GM10847 (cell line): Measurements from ENCODE around the gene FBXO41.

ENCODE experiments used
- POLR2A ChIP-seq: IDR thresholded peaks from 2 replicates; pipeline ENCODE4 v1.6.1; 2011; ENCODE audit not compliant: insufficient read length; ENCODE audit errors: extremely low read depth

The FBXO41 gene, protein sequence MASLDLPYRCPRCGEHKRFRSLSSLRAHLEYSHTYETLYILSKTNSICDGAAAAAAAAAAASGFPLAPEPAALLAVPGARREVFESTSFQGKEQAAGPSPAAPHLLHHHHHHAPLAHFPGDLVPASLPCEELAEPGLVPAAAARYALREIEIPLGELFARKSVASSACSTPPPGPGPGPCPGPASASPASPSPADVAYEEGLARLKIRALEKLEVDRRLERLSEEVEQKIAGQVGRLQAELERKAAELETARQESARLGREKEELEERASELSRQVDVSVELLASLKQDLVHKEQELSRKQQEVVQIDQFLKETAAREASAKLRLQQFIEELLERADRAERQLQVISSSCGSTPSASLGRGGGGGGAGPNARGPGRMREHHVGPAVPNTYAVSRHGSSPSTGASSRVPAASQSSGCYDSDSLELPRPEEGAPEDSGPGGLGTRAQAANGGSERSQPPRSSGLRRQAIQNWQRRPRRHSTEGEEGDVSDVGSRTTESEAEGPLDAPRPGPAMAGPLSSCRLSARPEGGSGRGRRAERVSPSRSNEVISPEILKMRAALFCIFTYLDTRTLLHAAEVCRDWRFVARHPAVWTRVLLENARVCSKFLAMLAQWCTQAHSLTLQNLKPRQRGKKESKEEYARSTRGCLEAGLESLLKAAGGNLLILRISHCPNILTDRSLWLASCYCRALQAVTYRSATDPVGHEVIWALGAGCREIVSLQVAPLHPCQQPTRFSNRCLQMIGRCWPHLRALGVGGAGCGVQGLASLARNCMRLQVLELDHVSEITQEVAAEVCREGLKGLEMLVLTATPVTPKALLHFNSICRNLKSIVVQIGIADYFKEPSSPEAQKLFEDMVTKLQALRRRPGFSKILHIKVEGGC

DNA sequence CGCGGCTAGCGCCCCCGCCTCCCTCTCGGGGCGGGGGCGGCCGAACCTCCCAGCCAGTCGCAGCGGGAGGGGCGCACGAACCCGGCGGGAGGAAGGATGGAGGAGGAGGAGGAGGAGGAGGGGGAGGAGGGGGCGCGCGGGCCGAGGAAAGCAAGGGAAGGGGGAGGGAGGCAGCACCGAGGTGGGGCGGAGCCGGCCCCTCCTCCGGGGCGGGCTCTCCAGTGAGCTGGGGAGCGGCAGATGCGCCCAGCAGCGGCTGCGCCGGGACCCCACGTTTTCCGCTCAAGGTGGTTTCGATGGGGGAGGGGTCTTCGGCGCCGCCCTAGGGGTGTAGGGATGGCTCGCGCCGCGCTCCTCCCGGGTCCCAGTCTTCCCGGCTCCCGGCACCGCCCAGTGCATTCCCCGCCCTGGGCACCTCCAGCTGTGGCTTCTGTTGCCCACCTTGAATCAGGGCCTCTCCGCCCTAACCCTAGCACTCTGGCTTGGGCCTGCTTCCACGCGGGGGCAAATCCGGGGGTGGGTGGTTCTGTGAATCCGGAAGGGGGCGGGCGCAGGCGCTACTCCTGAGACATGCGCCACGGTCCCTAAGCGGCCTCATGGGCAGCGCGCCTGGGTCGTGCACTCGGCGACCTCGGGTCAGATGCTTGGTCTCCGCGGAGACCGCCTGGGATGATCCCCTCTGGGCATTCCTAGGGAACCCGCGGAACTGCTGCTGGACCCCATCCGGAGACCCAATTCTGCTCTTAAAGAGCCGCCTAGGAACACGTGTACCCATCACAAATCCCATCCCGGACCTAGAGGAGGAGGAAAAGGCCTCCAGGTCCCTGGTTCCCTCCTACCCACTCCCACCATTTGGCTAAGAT is at the start of gene FBXO41:
TSS of gene FBXO41 (minus strand) at position 183 of the 863 bp plus-strand sequence. CDS start 14,848 bp downstream, outside the sequence.
- peak; percentile 42 for TF ChIP-seq POLR2A

DNA sequence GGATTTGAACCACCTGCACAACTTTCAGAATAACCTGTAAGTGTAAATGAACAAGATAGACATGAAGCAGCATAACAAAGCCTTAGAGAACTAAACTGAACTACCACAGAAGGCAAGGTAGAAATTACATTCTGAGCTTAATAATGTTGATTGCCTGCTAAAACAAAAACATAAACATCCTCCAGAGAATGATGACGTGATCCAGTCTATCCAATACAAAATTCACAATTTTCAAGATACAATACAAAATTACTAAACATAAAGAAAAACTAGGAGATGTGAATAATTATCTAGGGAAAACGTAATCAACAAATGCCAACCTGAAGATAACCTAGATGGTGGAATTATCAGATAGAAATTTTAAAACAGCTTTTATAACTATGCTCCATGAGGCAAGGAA is 49.8 kb upstream of the FBXO41 start:
- TF ChIP-seq POLR2A, result no peak

DNA sequence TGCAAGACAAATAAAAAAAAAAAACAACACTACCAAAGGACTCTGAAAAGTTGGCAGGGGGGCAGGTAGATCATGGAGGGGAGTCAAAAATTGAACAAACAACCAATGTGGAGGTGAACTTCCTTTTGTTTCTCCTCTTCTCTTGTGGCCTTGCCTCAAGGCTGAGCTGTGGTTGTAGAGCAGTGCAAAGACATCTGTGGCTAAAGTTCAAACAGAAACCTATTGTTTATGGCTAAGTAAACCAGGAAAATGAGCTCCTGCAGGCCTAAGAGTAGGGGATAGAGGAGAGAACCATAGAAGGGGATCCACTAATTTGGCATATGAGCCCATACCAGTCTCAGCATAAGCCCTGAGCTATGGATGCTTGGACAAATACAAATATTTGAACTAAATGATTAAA is 49.3 kb upstream of the FBXO41 start:
- TF ChIP-seq POLR2A, result no peak

DNA sequence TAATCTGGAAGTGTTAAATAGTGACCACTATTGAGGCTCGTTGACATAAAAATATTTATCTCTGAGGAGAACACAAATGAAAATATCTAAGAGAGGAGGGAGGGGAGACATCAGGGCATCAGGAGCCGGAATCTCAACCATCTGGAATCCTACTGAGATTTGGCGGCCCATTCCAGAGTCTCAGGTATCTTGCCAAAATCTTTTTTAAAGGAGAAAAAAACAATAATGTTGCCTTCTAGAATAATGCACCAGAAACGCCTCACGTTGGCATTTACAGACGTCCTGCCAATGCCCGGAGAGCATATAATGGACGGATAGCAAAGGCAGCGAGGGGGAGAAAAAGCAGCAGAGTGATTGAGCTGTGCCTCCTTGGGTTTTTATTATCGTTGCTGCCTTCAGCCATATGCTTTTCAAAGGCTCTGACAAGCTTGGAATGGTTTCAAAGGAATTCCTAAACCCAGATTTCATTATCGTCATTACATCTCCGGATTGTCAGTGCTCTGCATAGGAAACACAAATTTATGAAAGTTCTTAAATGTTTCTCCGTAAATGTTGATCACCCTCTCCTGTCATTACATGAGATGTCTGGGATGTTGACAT is 39.9 kb upstream of the FBXO41 start:
- TF ChIP-seq POLR2A, result no peak

DNA sequence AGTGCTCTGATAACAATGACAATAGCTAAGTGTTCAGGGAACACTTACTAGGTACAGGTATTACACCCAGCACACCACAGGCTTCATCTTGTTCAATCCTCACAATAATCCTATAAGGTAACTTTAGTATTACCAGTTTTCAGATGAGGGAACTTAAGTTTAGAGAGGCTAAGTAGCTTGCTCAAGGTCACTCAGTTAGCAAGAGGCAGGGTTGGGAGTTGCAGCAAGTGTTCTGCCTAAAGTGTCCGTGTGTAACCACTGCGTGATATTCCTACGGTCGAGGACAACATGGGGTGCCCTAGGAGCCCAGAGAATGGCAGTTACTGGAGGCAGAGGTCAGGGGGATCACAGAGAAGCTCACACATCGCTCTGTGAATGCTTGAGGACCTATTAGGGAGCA is 39.3 kb upstream of the FBXO41 start:
- TF ChIP-seq POLR2A, result no peak

DNA sequence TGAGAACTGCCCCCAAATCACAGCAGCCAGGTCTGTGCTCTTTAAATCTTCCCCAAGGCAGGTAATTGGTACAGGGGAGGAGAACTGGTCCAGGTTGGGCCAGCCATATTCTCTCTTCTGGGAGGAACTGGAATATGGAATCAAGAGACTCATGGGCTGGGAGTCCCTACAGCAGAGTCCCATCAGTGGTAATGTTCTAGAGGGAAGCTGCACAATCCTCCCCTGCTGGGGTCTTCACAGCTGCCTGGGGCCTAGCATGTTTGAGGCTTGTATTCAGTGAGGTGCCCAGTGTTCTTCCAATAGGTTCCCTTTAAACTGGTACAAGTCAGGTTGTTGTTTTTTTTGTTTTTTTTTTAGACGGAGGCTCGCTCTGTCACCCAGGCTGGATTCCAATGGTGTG is 30.2 kb upstream of the FBXO41 start:
- no peak for TF ChIP-seq POLR2A

DNA sequence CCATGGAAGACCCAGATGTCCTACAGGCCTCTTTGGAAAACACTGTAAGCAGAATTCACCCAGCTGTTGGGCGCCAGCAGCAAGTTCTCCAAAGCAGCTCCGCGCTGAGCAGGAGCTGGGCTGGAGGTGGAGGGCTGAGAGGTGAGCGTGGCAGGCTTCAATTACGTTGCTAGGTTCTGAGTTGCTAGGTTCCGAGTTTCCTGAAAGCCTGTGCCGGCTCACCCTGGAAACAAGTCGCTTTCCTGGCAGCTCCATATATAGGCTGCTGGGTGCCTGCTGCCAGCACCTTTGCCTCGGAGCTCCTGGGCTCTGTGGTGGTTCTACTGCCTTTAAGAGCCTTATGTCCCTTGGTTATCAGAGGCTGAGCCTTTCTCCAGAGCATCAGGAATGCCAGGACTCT is 23.4 kb upstream of the FBXO41 start:
- no peak for TF ChIP-seq POLR2A

DNA sequence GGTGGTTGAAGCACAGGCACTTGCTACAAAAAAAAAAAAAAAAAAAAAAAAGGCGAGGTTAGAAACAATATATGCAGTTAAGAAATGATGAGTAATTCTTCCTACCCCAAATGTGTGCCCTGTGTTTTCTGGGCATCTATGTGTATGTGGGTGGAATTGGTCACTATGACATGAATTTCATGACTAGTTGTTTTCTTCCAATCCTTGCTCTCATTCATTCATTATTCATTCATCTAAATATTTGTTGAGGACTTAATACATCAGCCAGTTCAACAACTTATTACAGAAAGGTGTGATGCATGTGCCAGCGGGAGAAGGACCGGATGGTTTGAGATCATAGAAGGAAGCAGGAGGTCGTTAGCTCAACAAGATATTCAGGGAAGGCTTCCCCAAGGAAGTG is 17.4 kb upstream of the FBXO41 start:
- TF ChIP-seq POLR2A, result no peak

DNA sequence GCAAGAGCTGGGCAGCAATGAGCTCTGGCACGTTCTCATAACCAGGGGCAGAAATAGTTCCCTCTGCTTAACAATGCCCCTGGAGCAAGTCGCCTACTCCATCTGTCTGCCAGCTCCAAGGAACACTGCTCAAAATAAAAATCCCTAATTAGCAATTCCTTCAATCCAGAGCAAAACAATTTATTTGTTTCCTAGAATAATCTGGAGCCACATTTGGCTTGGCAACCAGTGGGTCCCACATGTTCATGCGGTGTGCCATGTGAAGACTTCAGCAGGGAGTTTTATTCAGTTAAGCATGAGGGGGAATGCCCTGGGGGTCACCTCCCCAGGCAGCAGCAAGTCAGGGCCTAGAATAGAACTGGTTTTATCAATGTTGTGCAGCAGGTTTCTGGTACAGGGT is 16.6 kb upstream of the FBXO41 start:
- no peak for TF ChIP-seq POLR2A

DNA sequence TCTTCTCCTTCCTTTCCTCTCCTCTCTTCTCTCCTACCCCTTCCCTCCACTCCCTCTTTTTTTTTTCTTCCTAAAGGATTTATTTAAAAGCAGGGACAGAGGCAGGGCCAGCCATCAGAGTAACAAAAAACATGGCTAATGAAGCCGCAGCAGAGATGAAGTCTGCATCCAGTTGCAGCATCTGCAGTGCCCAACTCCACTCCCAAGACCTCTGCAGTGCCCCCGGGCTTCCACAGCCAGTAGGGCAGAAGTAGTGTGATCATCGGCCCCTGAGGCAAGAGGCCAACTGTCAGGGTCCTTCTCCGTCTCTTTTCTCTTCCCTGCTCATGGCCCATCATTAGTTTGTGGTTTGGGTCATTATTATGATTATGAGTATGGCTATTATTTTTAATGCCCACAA is 13.3 kb upstream of the FBXO41 start:
- TF ChIP-seq POLR2A, result no peak

DNA sequence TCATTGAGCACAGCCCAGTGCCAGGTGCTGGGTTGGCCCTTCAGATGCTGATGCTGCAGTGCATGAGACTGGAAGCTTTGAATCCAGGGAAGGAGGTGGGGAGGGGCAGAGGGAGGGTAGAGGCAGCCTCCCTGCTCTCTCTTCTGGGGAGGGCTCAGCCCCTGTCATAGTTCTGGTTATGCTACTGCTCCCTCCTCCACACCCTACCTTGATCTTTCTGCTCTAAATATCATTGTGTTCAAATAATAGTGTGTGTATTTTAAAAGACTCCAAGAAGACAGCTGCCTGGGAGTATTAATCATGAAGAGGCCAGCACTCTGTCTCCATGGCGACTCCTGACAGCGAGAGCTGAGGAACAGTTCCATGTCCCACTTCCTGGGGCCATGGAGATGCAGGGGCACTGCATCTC is 12.9 kb upstream of the FBXO41 start:
- TF ChIP-seq POLR2A, result no peak

DNA sequence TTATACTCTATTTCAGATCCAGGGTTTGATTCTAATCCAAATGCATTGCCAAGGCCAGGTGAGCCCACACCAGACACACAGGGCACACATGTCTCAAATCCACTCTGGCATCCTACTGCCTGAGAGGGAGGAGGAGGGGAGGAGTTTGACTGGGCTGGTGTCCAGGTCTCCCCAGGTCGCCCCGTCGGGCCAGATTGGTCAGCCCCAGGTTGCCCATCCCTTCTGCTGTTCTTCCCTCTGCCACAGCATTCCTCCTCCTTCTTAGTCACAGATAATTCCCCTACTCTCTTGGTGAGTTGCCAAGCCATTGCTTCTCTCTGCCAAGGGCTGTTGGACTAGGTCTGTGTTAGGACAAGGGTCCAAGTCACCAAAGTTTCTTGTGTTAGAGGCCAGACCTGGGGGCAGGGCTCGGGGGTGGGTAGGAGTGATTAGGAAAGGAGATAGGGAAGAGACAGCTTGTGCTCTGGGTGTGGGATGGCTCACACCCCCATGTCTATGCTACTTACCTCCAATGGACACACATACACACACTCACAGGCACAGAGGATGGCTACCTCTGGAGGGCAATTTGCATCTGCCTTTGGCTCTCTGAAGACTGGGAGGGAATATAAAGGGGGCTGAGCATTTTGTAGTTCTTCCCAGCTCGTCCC is 11.6 kb upstream of the FBXO41 start:
- TF ChIP-seq POLR2A, result no peak

DNA sequence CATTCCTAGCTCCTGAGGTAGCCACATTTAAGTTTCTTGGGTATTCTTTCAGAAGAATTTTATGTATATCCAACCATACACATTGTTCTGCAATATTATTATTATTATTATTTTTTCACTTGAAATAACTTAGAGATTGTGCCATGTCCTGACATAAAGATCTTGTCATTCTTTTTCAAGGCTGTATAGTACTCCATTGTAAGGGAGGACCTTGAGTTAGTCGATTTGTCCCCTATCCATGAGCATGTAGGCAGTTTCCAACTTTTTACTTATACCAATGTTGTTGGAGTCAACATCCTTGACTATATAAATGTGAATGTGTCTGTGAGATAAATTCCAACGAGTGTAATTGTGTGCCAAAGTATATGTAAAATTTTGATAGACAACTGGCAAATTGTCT is 10.0 kb upstream of the FBXO41 start:
- TF ChIP-seq POLR2A, result no peak

DNA sequence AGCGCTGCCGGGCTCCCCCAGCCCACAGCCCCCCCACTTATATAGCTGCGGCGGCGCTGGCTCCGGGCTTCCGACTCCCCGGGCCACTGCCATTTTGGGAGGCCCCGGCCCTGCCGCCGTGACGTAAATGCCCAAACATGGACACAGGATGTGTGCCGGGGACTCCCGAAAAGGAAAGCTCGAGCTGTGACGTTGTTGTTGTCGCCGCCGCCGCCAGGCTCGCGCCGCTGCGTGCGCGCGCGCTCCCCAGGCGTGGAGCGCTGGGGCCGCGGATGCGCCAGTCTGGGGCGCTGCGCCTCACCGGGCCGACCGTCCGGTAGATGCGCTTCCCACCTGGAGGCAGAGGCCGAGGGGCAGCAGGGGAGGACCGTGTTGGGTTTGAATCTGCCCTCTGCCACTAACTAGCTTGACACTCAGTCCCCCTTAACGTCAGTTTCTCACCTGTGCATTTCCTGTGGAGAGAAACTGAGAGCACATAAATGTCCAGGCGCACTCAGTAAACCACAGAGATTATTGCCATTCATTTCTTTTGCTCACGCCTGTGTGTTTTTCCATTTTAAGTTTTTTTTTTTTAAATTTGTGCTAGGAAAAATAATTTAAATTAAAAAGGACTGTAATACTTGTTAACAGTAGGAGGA is 9.4 kb upstream of the FBXO41 start, which contains the start of gene EGR4:
TSS of gene EGR4 (minus strand) at position 15 of the 638 bp plus-strand sequence. CDS start 231 bp downstream, outside the sequence.
- TF ChIP-seq POLR2A, result no peak
